ENCODE results near the gene MCM7.

The MCM7 gene

GRCh38 chr7:100089458-100090196, 11.6 kb downstream of the MCM7 start:
- H4K20me1 ChIP-seq (ENCODE audit: control insufficient read depth, insufficient read depth, low read depth, low read length) = 0 out of 2 replicates have a peak, but pooled peaks cover 6% of the 10 kb centered on the region
- peak overlapping the region; percentile 66 for H3K27ac ChIP-seq (ENCODE audit: low read depth, low read length)
- H3K79me2 ChIP-seq (ENCODE audit: control insufficient read depth, low read length) = peaks cover 25% of the 10 kb centered on the region
- H3K9me3 ChIP-seq (ENCODE audit: control insufficient read depth, insufficient read depth, low read length) = no peaks in the 10 kb centered on the region
- H3F3A ChIP-seq (ENCODE audit: control insufficient read depth, insufficient read depth) = peaks cover 58% of the 10 kb centered on the region
- H3K36me3 ChIP-seq (ENCODE audit: control insufficient read depth, low read length) = peaks cover 52% of the 10 kb centered on the region
- H3K27me3 ChIP-seq (ENCODE audit: control insufficient read depth, low read length) = peaks cover 4% of the 10 kb centered on the region; the same call in 1 of the 2 replicates
- H3K4me3 ChIP-seq (ENCODE audit: low read length) = peak overlapping the region; percentile 82
- TF ChIP-seq EZH2phosphoT487 (IDR thresholded peaks at IDR 0.05; ENCODE audit: borderline replicate concordance, low read length) (no peak), CTCF (IDR thresholded peaks at IDR 0.05; ENCODE audit: low read depth, low read length, poor library complexity, severe bottlenecking) (no peak)
- peak overlapping the region; percentile 97 for H3K4me2 ChIP-seq (ENCODE audit: low read length)
- no peaks in the 10 kb centered on the region for H3K9me2 ChIP-seq (replicated peaks; ENCODE audit: control insufficient read depth, low read length)
- H3K4me1 ChIP-seq (ENCODE audit: control insufficient read depth, low read length) = peaks cover 28% of the 10 kb centered on the region

- peaks cover 44% of the 10 kb centered on the region for H3K36me3 ChIP-seq (ENCODE audit: control insufficient read depth, low read length)
- peak within 1 kb of the TSS; percentile 82 for H3K4me3 ChIP-seq (ENCODE audit: low read length)
- peaks cover 25% of the 10 kb centered on the region for H3K79me2 ChIP-seq (ENCODE audit: control insufficient read depth, low read length)
- H3K9me2 ChIP-seq (replicated peaks; ENCODE audit: control insufficient read depth, low read length) = no peaks in the 10 kb centered on the region
- H3K9me3 ChIP-seq (ENCODE audit: control insufficient read depth, insufficient read depth, low read length) = no peaks in the 10 kb centered on the region
- peaks cover 28% of the 10 kb centered on the region for H3K4me1 ChIP-seq (ENCODE audit: control insufficient read depth, low read length)
- H3F3A ChIP-seq (ENCODE audit: control insufficient read depth, insufficient read depth) = peaks cover 54% of the 10 kb centered on the region
- H4K20me1 ChIP-seq (ENCODE audit: control insufficient read depth, insufficient read depth, low read depth, low read length) = 0 out of 2 replicates have a peak, but pooled peaks cover under 1% of the 10 kb centered on the region
- H3K4me2 ChIP-seq (ENCODE audit: low read length) = peak within 1 kb of the TSS; percentile 97
- peaks cover 6% of the 10 kb centered on the region; the same call in 1 of the 2 replicates for H3K27me3 ChIP-seq (ENCODE audit: control insufficient read depth, low read length)
- TF ChIP-seq CTCF (IDR thresholded peaks at IDR 0.05; ENCODE audit: low read depth, low read length, poor library complexity, severe bottlenecking) = no peak
- no peak for TF ChIP-seq EZH2phosphoT487 (IDR thresholded peaks at IDR 0.05; ENCODE audit: borderline replicate concordance, low read length)
- H3K27ac ChIP-seq (ENCODE audit: low read depth, low read length) = peak within 1 kb of the TSS; percentile 66
These were observed 12.4 kb downstream of the MCM7 start, which contains the start of gene COPS6 for GRCh38 chr7:100088621-100089457. Gene COPS6, plus strand, starts transcription at chr7:100088969. Its CDS starts 22 bp downstream, at chr7:100088991.

- H3K27me3 ChIP-seq (ENCODE audit: control insufficient read depth, low read length) = peaks cover 7% of the 10 kb centered on the region; the same call in 1 of the 2 replicates
- peak overlapping the region; percentile 66 for H3K27ac ChIP-seq (ENCODE audit: low read depth, low read length)
- H3K4me3 ChIP-seq (ENCODE audit: low read length) = peak overlapping the region; percentile 82
- peaks cover 37% of the 10 kb centered on the region for H3K36me3 ChIP-seq (ENCODE audit: control insufficient read depth, low read length)
- no peaks in the 10 kb centered on the region for H4K20me1 ChIP-seq (ENCODE audit: control insufficient read depth, insufficient read depth, low read depth, low read length)
- peaks cover 25% of the 10 kb centered on the region for H3K79me2 ChIP-seq (ENCODE audit: control insufficient read depth, low read length)
- peaks cover 49% of the 10 kb centered on the region for H3F3A ChIP-seq (ENCODE audit: control insufficient read depth, insufficient read depth)
- H3K9me2 ChIP-seq (replicated peaks; ENCODE audit: control insufficient read depth, low read length) = no peaks in the 10 kb centered on the region
- H3K9me3 ChIP-seq (ENCODE audit: control insufficient read depth, insufficient read depth, low read length) = no peaks in the 10 kb centered on the region
- no peak for TF ChIP-seq EZH2phosphoT487 (IDR thresholded peaks at IDR 0.05; ENCODE audit: borderline replicate concordance, low read length)
- no peak for TF ChIP-seq CTCF (IDR thresholded peaks at IDR 0.05; ENCODE audit: low read depth, low read length, poor library complexity, severe bottlenecking)
- H3K4me2 ChIP-seq (ENCODE audit: low read length) = peak overlapping the region; percentile 97
- peaks cover 30% of the 10 kb centered on the region for H3K4me1 ChIP-seq (ENCODE audit: control insufficient read depth, low read length)
These were observed 13.0 kb downstream of the MCM7 start for GRCh38 chr7:100088095-100088620.

Data from DOHH2 (cell line).